Smooth muscle cell of the brain vasculature (primary cell): Measurements from ENCODE around the gene WHAMM.
"Not testable (repeated sequence)": the region's sequence is repeated elsewhere in the genome, so short reads cannot be mapped to it uniquely, and the experiment has no call there.

ENCODE experiments used
- DNase-seq: peaks from one replicate; pipeline ENCODE4 v3.0.0-alpha.2; 2012; ENCODE audit warnings: low read depth, low spot score

The WHAMM gene

DNA sequence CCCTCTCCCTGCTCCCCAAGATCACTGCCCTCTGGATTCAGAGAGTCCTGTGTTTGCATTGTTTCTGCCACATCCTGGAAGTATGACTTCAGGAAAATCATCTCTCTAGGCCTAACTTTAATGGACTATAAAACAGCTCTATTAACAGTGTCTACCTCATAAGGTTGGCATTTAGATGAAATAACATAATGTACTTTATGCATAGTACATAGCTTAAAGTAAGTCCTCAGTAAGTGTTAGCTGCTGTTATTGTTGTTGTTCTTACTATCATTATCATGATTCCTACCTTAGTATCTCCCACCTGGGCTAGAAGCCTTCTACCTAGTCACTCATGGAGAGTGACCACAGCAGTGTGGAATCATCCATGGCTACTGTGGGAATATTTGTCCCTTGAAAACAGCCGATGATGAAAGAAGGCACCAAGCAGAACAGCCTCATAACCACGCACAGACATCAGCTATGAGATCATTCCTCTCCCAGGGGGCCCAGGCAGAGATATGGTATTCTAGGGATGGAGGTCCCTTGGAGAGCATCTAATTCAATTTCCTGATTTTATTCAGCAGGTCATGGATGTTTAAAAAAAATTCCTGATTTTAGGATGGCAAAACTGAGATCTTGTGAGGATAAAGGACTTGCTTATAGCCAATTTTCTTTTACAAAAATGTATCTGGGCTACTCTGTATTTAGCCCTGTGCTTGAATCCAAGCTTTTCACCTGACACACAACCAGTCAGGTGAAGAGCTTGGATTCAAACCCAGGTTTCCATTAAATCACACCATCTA is 5.4 kb upstream of the WHAMM start:
- no peak for DNase-seq

DNA sequence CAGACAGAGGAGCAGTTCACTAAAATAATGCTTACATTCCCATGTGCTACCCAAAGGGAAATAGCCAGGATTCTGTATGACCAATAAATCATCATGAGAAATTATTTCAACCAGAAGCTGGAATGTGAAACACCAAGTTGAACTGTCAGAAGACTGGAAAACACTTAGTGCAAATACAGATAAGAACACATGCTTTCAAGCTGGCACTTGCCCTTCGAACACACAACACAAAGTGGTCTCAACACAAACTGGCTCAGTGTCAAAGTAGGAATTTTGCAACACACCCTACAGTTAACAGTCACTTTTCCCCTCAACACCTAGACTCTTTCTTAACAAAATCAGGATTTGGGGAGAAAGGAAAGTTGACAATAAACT is 4.9 kb upstream of the WHAMM start:
- no peak for DNase-seq

DNA sequence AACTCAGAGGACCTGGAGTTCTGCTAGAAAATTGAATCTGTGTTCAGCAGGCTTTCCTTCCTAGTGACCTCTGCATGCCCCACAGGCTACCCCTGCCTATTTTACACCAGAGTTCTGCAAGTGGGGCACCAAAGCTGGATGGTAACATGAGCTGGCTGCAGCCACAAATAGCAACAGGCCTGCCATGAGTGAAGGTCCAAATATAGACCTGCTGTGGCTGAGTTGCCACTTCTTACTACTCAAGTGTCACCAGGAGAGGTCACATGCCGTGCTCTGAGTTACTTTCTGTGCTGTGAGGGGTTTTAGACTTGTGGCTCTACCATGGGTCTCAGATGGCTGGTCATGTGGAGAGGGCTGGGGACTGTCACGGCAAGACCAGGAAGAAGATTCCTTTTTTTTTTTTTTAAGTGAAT is 3.4 kb upstream of the WHAMM start, which contains the start of gene FSD2:
TSS of gene FSD2 (minus strand) at position 76 of the 413 bp plus-strand sequence. CDS start 18,679 bp downstream, outside the sequence.
- DNase-seq = no peak

DNA sequence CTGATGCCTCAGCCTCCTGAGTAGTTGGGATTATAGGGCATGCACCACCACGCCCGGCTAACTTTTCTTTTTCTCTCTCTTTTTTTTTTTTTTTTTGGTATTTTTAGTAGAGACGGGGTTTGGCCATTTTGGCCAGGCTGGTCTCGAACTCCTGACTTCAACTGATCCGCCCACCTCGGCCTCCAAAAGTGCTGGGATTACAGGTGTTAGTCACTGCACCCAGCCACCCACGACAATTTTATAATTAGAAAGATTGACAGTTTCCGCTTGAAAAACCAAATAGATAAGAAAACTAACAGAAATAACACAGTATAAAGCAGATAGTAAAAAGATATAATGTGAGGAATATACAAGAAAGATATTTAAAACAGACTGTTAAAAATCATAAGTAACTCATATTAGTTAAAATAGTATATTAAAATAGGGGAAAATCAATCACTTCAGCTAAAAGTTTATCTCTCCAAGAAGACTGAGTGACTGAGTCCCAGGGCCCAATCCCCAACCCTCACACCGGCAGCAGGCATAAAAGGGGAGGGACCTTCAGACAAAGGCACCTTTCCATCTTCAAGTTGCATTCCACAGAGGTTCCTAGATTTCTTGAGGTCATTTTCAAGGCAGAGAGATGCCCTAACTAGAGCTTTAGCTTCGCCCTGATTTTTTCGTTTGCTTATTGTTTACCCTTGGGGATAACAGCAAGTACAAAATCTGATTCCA is 1.4 kb upstream of the WHAMM start:
- DNase-seq = no peak

DNA sequence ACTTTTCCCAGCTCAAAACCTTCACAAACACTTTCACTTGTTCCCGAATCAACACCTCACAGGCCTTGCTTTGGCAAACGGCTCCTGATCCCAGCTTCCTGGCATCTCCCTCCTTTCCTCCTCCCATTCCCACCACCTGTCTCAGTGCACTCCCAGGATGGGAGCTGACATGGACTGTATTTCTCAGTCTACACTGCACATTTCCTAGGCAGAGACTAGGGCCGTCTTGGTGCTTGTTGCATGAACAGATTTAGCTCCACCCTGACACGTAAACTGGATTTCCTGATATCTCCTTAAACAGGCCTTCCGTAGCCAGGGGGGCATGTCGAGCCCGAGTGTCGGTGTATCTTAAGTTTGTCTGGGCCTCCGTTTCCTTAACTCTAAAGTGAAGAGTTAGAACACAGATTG is 790 bp upstream of the WHAMM start:
- DNase-seq = no peak

DNA sequence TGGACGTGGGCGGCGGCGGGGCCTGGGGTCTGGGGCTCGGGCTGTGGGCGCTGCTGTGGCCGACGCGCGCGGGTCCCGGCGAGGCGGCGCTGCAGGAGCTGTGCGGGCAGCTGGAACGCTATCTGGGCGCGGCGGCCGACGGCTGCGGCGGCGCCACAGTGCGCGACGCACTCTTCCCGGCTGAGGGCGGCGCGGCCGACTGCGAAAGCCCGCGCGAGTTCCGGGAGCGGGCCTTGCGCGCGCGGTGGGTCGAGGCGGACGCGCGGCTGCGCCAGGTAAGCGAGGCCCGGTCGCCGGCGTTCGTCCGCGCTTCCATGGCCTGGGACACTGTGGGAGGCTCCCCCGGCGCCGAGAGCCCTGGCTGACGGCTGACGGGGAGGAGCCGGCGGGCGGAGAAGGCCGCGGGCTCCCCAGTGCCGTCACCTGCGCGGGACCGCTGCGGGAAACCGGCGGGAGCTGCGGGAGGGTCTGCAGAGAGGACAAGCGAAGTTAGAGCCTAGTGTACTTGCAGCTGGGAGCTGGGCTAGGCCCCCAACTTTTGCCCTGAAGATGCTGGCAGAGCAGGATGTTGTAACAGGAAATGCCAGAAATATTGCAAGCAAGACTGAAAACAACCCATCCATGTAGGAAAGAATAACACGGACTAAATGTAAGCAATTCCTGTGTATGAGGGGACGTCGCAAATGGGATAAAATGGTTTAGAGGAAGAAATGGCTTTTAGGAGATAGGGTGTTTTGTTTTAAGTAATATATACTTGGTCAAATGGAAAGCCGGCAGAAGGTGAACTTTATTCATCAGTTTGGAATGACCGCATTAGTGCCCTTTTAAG is 847 bp downstream of the WHAMM start:
- DNase-seq = no peak

DNA sequence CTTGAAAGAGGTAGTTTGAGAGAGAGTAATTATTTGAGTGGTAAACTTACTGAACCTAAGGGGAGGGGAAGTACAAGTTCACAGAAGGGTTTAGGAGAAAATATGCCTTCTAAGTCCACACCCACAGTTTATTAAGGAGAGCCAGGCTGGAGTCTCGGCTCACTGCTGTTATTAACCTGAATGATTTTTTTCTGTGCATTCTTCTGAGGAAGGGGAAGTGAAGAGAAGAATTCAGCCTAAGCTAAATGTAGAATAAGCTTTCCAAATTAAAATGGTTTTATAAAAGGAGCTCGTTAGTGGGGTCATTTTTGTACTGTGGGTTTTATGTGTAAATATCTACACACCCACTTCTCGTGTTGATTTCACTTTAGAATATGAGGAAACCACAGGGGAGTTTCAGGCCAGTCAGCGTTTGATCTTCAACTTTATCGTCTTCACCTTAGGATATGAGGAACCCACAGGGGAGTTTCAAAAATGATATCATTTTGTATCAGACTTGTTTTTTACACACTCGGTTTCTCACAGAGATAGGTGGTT is 1.5 kb downstream of the WHAMM start:
- no peak for DNase-seq

DNA sequence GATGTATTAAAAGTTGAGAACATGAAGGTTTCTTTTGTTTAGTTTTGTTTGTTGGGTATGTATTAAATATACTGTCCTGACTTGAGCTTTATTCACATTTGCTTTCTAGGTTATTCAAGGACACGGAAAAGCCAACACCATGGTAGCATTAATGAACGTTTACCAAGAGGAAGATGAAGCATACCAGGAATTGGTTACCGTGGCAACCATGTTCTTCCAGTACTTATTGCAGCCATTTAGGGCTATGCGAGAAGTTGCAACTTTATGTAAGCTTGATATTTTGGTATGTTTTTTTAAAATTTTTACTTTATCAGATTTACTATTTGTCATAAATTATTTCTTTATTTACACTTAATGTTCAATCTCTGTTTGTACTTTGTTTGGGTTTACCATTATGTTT is 3.6 kb downstream of the WHAMM start:
- no peak for DNase-seq

DNA sequence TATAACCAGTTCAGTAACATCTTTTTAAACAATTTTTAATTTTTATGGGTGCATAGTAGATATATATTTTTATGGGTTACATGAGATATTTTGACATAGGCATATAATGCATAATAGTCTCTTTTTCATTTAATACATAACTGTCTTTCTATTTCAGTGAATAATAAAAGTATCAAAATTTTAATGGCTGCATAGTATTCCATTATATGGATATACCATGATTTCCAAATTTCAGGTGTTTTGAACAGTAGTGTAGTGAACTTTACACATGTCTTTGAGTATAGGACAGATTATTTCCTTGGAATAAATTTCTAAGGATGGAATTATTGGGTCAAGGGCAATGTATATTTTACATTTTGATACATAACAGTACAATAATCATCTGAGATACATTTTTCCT is 10.7 kb downstream of the WHAMM start:
- no peak for DNase-seq

DNA sequence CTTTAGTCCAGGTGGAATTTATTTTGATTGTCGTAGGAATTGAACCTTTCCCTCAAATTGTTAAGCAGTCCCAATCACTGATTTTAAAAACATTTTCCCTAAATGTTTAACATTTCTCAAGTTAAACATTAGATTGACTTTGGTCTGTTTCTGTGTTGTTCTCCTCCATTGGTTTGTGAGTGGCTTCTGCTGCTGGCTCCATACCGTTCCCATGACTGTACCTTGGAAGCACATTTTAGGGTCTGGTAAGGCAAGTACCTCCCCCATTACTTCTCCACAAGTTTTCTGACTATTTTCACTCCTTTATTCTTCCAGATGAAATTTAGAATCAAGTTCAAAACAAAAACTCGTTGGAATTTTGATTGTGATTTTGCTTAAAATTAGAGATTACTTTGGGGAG is 12.0 kb downstream of the WHAMM start:
- not testable (repeated sequence) for DNase-seq

DNA sequence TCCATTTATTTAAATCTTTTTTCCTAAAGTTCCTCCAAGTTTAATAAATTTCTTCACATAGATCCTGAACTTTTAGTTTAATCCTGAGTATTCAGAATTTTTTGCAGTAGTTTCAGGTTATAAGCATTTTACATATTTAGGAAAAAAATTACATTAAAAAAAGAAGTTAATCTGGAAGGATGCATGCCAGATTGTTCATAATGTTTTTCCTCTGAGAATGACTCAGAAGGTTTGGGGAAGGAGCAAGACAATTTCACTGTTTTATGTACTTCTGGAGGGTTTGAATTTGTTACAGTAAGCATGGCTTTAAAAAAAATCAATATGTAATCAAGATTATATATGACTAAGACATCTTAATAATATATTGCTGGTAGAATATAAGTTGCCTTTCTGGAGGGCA is 12.4 kb downstream of the WHAMM start:
- not testable (repeated sequence) for DNase-seq

DNA sequence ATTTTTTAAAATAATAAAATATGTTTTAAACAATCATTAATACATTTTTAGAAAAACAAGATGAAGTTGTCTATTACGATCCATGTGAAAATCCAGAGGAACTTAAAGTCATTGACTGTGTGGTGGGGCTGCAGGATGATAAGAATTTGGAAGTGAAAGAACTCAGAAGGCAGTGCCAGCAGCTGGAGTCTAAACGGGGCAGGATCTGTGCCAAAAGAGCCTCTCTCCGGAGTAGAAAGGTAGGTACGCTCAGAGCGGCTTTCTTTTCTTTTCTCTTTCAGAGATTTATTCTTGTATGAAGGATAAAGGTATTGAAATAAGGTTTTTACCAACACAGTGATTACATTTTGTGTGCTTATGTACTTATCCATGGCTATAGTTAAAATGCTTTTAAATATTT is 13.6 kb downstream of the WHAMM start:
- DNase-seq = no peak

DNA sequence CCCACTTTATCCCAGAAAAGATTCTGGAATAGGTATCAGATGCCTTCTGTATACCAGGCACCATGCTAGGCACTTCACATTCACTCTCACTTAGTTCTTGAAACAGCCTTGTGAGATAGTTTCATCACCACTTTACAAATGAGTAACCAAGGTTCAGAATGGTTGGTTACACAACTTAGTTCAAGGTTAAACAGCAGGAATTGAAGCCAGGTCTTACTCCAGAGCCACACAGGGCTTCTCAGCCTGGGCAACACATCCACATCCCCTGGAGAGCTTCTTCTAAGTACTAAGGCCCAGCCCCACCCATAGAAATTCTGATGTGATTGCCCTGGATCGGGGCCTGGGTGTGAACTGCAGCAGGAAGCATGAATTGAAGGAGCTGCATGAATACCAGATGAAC is 18.6 kb downstream of the WHAMM start:
- no peak for DNase-seq

DNA sequence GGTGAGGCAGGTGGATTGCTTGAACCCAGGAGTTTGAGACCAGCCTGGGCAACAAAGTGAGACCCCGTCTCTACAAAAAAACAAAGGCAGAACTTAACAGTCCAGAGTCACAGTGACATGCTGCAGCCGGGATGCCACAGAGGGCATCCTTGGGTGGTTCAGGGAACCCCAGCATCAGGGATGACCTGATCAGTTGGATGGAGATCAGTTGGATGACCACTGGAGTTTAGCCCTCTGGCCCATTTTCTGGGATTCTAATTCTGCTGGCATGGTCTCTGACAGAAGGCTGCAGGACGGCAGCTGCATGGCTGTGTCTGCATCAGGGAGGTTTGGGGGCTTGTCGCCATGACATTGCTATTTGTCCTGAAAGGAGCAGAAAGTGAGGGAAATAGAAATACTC is 19.8 kb downstream of the WHAMM start:
- no peak for DNase-seq

DNA sequence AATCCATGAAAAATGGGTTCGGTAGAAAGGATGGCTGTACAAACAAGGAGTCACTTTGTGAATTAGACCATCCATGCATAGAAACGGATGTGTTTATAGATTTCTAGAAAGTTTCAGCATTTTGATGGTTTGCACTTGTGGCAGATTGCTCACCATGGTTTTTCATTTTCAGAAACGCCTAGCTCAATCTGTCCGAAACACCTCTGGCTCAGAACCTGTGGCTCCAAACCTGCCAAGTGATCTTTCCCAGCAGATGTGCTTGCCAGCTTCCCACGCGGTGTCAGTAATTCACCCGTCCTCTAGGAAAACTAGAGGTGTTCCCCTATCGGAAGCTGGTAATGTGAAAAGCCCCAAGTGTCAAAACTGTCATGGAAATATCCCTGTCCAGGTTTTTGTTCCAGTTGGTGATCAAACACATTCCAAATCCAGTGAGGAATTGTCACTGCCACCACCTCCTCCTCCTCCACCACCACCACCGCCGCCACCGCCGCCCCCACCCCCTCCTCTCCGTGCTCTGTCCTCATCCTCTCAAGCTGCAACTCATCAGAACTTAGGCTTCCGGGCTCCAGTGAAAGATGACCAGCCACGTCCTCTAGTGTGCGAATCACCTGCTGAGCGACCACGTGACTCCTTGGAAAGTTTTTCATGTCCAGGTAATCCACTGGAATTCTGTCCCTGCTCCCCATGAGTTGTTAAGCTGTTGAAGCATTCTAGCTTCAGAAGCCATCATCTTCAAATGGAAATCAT is 21.2 kb downstream of the WHAMM start:
- DNase-seq = no peak

DNA sequence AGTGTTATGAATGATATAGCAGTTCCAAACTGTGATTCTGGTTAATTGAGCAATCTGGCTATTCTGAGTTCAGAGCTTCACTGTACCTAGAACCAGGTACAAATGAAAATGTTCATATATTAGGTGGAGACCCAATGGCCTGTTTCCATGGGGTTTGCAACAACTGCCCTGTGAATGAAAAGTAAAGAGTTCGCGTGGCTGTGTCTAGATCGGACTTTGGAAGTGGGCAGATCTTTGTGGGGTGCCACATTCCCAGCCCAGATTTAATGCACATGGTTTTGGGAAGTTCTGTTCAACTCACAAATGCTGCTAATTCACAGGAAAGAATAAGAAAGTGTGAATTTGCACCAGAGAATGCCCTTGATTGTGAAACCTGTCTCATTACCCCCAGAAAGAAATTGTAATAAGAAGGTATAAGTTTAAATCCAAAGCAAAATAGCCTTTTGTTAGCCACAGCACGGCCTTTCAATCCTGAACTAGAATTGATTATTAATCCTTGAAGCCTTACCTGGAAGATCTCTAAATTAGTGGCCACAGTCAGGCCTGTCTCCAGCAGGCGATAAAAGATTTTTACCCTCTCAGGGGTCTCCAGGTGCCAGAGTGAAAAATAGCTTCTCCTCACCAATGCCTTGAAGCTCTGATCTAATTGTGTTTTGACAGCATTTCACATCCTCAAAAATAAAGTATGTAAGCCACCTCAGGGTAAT is 22.6 kb downstream of the WHAMM start:
- DNase-seq = no peak

DNA sequence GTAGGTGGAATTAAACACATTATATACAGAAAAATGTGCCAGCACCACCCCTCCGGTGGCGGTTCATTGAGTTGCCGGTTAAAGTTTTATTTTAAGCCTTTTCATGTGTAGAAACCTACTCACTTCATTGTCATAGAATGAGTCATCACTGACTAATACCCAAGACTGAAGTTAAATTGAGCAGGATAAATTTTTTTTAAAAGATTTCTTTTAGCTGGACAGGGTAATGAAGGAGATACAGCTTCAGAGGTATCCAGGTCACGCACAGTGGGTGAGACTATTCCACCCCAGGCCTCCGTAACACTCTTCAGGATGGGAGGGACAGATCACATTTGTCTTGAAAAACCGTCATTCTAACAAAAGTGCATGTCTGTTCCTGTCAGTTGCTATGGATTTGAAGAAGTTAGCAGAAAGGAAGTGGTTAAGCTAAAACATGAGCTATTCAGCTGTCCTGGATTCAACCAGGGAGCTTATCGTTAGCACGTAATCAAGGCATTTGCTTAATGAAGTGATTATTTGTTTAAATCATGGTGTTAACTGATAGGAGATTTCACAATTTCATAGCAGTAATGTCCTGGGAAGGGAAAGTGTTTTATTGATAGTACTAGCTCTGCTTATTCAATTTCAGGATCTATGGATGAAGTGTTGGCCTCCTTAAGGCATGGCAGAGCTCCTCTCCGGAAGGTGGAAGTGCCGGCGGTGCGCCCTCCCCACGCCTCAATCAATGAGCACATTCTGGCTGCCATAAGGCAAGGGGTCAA is 23.4 kb downstream of the WHAMM start:
- DNase-seq = no peak

DNA sequence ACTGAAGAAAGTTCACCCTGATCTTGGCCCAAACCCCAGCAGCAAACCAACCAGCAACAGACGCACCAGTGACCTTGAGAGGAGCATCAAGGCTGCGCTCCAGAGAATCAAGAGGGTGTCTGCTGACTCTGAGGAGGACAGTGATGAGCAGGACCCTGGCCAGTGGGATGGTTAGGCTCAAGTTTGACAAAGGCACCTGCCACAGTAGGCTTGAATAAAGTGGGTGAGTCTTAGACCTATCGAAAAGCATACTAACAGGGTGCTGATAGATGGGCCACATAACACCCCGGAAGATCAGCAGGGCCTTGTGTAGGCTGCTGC is 23.9 kb downstream of the WHAMM start:
- DNase-seq = no peak

DNA sequence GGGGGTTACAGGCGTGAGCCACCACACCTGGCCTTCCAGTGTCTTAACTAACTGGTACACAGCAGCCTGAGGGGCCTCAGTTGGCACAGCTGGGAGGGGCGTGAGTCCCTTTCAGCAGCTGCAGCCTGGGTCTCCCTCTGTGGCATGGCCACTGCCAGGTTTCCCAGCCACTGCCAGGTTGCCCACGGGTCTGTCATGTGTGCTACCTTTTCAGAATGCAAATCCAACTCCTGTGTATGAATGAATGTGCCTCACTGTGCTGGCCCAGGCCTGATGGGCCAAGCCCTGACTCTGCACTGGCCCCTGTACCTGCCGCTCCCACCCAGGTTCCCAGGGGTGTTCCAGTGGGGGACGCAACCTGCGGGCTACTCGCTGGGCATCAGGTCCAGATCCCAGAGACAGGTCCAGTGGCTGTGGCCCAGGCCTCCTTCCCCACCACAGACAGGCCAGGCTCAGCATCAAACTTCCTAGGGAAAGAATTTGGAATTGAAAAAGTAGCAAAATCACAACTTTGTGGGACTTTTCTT is 26.0 kb downstream of the WHAMM start:
- no peak for DNase-seq
